Measurements from ENCODE around the gene CKB.

Gene CKB

GRCh38 chr14:103537175-103537990 lies 14.8 kb upstream of the CKB start:
- DNase-seq = no peak

GRCh38 chr14:103536693-103537092 lies 14.1 kb upstream of the CKB start:
- DNase-seq = no peak

- no peak for DNase-seq
Observed at GRCh38 chr14:103535891-103536565, 13.4 kb upstream of the CKB start.

- DNase-seq = no peak
Observed at GRCh38 chr14:103535081-103535890, 12.7 kb upstream of the CKB start.

DNA sequence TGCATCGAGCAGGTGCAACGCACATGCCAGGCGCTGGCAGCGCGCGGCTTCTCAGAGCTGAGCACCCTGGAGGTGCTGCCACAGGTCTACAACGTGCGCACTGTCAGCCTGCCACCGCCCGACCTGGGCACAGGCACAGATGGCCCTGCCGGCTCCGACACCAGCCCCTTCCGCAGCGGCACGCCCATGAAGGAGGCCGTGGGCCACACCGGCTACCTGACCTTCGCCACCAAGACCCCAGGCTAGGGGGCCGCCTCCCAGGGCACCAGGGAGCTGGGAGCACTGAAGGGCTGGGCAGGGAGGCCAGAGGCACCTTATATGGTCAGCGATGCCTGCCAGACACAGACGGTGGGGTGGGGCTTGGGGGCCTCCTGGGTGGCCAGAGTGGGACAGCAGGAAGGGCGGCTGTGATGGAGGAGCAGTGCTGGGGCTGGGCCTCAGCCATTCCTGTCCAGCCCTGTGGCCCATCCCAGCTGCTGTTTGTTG lies 12.0 kb upstream of the CKB start:
- no peak for DNase-seq

GRCh38 chr14:103533999-103534575 lies 11.5 kb upstream of the CKB start:
- no peak for DNase-seq

DNA sequence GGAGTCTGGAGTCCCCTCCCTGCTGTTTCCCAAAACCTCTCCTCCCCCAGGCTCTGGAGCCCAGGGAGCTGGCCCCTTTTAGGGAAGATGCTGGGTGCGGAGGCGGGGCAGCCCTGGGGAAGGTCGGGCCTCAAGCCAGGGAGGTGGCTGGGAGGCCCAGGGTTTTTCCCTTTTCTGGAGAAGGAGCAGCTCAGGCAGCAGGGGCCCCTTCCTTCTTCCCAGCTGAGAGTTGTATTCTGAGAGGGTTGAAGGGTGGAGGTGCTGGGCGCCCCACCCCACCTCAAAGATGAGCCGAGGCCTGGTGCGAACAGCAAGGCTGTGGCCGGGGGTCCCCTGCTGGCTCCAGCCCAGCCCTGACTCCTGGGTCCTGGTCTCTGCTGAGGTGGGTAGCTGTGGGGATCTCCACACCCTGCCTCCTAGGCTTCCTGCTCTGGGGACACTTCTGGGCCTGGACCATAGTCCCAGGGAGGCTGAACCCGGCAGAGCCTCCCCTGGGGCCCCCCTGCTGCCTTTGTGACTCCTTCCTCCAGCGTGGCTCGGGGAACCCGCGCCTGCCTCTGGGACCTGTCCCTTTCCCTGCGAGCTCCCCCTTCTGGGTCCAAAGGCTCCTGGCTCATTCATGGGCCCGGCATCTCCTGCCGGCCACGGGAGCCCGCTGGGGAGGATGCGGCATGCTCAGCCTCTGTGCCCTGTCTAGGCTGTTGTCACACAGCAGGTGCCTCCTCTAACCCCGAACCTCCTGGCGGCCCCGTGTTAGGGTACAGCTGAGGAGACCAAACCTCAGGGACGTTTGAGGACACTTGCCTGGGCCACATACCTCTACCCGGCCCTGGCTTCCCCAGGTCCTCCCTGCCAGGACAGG lies 10.7 kb upstream of the CKB start:
- DNase-seq = no peak

- DNase-seq = no peak
Observed at GRCh38 chr14:103532216-103533136, 9.8 kb upstream of the CKB start.

DNA sequence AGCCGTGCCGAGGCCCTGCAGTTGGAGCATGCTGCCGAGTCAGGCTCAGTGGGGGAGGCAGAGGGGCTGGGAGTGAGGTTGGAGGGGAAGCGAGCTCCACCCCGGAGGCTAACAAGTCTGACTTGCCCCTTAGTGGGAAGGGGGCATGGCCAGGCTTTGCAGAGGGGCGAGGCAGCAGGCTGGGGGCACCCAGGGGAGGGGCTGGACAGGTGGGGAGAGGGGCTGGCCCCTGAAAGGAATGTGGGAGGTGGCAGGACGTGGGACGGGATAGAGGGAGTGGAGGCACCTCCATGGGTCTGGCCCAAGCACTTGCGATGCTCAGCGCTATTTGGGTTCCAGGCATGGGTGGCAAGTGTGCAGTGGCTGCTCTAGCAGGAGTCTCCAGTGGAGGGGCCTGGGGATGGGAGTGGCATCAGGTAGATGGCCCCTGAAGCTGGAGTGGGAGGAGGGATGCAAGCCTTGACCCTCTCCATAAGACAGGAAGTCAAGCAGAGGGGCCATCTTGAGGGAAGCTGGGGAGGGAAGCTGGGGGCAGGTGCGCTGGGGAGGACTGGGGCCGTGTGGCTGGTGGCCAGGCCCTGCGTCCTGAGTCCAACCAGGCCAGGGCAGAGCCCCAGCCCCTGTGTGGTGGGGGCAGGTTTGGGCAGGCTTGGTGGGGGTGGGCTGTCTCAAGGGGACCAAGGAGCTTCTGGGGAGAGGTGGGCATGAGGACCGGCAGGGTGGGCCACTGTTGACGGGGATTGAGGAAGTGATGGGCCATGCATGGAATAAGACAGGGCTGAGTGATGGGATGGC lies 9.0 kb upstream of the CKB start:
- no peak for DNase-seq

DNA sequence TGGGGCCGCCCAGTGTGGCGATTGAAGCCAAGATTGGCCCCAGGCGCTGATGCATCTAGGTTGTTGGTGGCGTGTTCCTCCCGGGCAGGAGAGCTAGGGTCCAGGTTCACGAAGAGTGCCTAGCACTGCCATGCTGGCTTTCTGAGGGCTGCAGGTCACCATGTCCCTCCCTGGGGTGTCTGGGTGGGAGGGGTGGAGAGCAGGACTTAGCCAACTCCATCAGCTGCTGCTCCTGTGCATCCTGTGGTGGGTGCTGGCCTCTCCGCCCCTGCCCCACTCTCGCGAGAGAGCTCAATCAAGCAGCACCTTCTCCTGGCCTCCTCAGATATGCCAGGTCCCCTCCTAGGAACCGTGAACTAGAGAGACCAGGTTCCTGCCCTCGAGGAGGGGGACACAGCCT lies 8.2 kb upstream of the CKB start:
- DNase-seq = no peak

DNA sequence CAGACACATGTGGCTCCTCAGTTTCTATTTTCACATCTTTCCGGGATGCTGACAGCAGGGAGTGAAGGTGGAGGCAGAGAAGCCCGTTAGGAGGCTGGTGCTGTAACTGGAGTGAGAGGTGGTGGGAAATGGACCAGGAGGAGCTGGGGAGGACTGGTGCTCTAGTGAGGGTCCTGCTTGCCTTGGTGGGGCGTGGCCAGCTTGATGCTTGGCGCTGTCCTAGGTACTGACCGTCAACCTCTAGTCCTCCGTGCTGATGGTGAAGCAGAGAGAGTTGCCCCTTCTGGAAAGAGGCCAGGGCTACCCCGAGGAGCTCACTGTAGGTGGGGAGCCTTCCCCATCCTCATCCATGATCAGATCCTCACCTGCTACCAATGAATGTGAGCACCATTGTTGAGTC lies 7.8 kb upstream of the CKB start:
- no peak for DNase-seq

DNA sequence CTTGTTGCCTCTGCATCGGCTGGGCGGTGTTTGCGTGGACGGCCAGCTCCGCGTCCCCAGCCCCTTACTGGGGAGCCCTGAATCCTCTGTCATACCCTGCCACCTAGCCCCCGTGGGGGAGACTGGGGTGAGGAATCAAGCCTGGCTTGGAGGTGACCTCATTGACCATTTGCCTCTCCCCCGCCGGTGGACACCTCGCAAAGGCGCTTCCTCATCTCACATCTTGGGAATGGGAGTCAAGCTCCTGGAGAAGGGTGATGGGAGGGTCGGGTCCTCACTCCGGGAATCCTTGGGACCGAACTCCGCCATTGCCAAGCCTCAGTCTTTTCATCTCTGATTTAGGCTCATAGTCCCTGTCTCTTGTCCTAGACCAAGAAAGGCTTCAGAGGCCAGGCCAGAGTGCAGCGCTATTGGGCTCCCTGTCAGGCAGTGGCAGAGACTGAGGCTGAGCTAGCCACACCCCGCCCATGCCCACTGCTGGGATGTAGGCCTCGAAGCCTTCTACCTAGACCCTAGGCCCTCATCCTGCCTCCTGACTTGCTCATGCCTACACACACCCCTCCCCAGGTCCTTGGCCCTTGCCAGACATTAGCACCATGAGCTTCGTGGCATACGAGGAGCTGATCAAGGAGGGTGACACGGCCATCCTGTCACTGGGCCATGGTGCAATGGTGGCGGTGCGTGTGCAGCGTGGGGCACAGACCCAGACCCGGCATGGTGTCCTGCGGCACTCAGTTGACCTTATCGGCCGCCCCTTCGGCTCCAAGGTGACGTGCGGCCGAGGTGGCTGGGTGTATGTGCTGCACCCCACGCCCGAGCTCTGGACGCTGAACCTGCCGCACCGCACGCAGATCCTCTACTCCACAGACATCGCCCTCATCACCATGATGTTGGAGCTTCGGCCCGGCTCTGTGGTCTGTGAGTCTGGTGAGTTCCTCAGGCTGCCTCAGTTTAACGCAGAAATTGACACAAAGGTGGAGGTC lies 7.0 kb upstream of the CKB start:
- DNase-seq = no peak

DNA sequence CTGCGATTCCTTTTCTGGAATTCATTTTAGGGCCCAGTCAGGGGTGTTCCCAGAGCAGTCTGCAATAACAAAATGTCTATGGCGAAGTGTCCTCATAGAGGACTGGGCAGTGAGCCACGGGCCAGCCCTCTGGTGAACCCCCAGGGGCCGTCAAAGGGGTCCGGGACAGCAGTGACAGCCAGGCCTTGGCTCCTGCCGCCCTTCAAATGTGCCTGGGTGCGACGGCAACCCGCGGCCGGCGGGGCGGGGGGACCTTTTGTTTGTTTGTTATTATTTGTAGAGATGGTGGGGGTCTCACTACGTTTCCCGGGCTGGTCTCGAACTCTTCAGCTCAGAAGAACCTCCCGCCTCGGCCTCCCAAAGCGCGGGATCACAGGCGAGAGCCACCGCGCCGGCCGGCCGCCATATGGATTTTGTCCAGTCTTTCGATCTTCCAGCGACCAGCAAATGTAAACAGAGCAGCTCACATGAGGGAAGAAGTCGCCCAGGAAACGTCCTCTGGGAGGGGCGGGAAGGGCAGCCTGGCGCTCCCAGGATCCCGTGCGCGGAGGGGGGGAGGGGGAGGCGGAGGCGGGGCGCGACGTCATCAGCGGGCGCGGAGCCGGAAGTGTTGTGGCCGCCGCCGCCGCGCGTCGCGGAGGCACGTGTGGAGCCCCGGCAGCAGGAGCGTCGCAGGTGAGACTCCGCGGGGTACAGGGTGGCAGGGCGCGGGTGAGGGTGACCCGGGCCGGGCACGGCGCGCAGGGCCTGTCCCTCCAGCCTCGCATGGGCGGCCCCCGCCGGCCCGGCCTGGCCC lies 6.2 kb upstream of the CKB start, which contains the start of gene TRMT61A:
TSS of gene TRMT61A (plus strand) at position 610 of the 796 bp plus-strand sequence. CDS start 783 bp downstream, outside the sequence.
- peak; percentile 68 for DNase-seq

- DNase-seq = no peak
Observed at GRCh38 chr14:103528146-103528586, 5.5 kb upstream of the CKB start.

DNA sequence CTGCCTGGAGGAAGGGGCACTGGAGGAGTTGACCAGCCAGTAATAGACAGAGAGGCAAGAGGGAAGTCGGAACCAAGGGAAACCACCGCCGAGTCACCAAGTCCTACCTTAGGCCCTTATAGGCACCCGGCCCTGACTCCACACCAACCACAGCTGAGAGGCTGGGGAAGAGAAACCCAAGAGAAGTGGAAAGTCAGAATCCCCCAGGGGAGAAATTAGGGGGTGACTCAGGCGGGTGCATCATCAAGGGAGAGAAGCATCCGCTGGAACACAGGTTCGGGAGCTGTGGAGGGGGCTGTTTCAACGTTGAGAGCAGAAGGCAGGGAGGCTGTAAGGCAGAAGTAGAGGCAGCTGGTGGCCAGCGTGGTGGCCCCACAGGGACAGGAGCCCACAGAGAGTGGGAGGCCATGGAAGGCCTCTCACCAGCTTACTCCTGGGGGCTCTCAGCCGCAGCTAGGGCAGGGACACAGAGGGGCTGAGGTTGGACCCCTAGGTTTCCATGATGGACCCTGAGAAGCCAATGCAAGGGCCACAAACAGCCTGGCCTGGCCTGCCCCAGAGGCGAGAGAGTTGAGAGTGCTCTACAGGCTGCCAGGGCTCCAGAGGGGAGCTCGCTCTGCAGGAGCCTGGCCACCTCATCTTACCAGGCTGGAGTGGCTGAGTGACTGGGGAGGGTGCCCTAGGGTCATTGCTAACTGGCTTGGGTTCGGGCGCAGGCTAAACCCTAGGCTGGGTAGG lies 4.9 kb upstream of the CKB start:
- no peak for DNase-seq

- no peak for DNase-seq
Observed at GRCh38 chr14:103526914-103527248, 4.3 kb upstream of the CKB start.

DNA sequence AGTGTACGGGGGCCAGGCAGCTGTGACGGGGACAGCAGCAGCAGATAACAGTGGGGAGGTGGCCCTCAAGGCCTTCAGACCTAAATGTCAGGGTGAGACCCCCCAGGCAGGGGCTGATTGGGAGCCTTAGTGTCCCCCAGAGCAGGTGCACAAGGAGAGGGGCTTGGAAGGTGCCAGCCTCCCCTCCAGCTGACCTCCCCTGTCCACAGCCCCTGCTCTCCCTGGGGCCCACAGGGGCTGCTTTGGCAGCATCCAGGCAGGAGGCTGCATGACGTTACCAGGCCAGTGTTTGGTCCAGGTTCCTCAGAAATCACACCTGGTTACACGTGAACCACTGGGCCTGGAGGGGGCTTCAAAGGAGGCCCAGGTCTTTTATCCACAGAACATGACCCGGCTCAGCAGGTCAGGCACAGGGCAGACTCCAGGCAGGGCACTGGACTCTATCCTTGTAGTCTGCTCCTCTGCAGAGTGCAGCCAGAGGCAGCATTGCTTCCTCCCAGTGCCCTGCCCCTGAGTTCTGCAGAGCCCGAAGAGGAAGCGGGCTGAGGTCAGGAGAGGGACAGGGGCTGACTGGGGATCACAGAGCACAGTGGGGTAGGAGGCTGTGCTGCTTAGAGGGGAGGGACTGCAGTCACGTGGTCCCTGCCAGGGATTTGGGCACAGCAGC lies 3.8 kb upstream of the CKB start:
- no peak for DNase-seq

All from NCI-H1417 treated with DMSO at 0.1 percent for 48 hours (cell line).